NCI-H1694 (cell line): ENCODE results near the gene PPP2R2B.

Experiments
- DNase-seq: peaks from one replicate; lab custom pipeline; 2025; lab: John Stamatoyannopoulos, UW

The PPP2R2B gene

GRCh38 chr5:146888351-146888978 lies 9.9 kb upstream of the PPP2R2B start:
- DNase-seq = no peak

- no peak for DNase-seq
Measured at GRCh38 chr5:146884066-146884626, 5.6 kb upstream of the PPP2R2B start.

GRCh38 chr5:146883511-146883910 lies 5.0 kb upstream of the PPP2R2B start:
- DNase-seq = no peak

- no peak for DNase-seq
Measured at GRCh38 chr5:146880966-146881365, 2.4 kb upstream of the PPP2R2B start.

- peak; percentile 22 for DNase-seq
Measured at GRCh38 chr5:146877783-146878475, 628 bp downstream of the PPP2R2B start.

GRCh38 chr5:146877178-146877681 lies 1.3 kb downstream of the PPP2R2B start:
- peak; percentile 9 for DNase-seq

GRCh38 chr5:146873186-146873917 lies 5.2 kb downstream of the PPP2R2B start:
- no peak for DNase-seq

GRCh38 chr5:146872188-146872587 lies 6.4 kb downstream of the PPP2R2B start:
- DNase-seq = no peak

- DNase-seq = peak; percentile 27
Measured at GRCh38 chr5:146867996-146868708, 10.4 kb downstream of the PPP2R2B start.

- no peak for DNase-seq
Measured at GRCh38 chr5:146866263-146866662, 12.3 kb downstream of the PPP2R2B start.

GRCh38 chr5:146862641-146863040 lies 15.9 kb downstream of the PPP2R2B start:
- no peak for DNase-seq

- no peak for DNase-seq
Measured at GRCh38 chr5:146860213-146860893, 18.2 kb downstream of the PPP2R2B start.

GRCh38 chr5:146852089-146852488 lies 26.5 kb downstream of the PPP2R2B start:
- no peak for DNase-seq

GRCh38 chr5:146851133-146851532 lies 27.4 kb downstream of the PPP2R2B start:
- no peak for DNase-seq

GRCh38 chr5:146849694-146850303 lies 28.8 kb downstream of the PPP2R2B start:
- no peak for DNase-seq

GRCh38 chr5:146848133-146848532 lies 30.4 kb downstream of the PPP2R2B start:
- no peak for DNase-seq

GRCh38 chr5:146840016-146840415 lies 38.5 kb downstream of the PPP2R2B start:
- DNase-seq = no peak

- no peak for DNase-seq
Measured at GRCh38 chr5:146836226-146836842, 42.2 kb downstream of the PPP2R2B start.

GRCh38 chr5:146832985-146833732 lies 45.4 kb downstream of the PPP2R2B start:
- DNase-seq = no peak

GRCh38 chr5:146828385-146828784 lies 50.2 kb downstream of the PPP2R2B start:
- DNase-seq = peak; percentile 51
